Adrenal gland (tissue), 5 donors: ENCODE measurements around the gene SLC6A4.

Experiments used
- CTCF ChIP-seq, 6 experiments: fragments of 450-650 bp in 4 of 6; fragments of 200-600 bp in 2 of 6; sonication (generic) in 1 of 6; IDR thresholded peaks; 1 replicate in 5 of 6; 2 replicates in 1 of 6; pipeline versions ENCODE4 v1.5.1 to v1.8.0; 2016 to 2021; ENCODE audit warnings: antibody characterized with exemption in 6 of 6, mild to moderate bottlenecking in 2 of 6, moderate library complexity in 1 of 6
- POLR2A ChIP-seq, 2 donors: fragments of 450-650 bp; IDR thresholded peaks; one replicate each; pipeline ENCODE4 v1.6.1; 2017; ENCODE audit warnings: antibody characterized with exemption in 2 of 2, mild to moderate bottlenecking in 2 of 2, moderate library complexity in 1 of 2
- donor health status: DM: no; HTN: no; CAD: no.

GRCh38 chr17:30210366-30210765 is 25.1 kb downstream of the SLC6A4 start:
- TF ChIP-seq POLR2A (IDR thresholded peaks at IDR 0.05) (no peak), CTCF (IDR thresholded peaks at IDR 0.05) (no peak)
